IMR-90 (cell line): ENCODE measurements around the gene FGGY. TPM values are rescaled to one million over a fixed set of nuclear protein-coding genes. Genes with fewer than 3 reads are reported as not detected.

Source experiments
- ATAC-seq: fragments of 200-7000 bp; cut with Tn5 transposase; 2 replicates; pipeline ENCODE4 v1.9.1; 2020; ENCODE audit warnings: low read depth, mild to moderate bottlenecking, moderate library complexity
- BruUV-seq: library from RNA; stranded (reverse); fragments of 400-500 nt; replicated peaks from 2 replicates; lab custom pipeline; 2021; lab: Mats Ljungman, UMichigan
- CTCF ChIA-PET: fragments of 300-600 bp; formaldehyde crosslinking; extraction: SDS; loops from one replicate; lab custom pipeline; 2021; ENCODE audit warnings: antibody characterized with exemption; lab: Yijun Ruan, JAX
- POLR2A ChIA-PET: fragments of 300-600 bp; sonication (Branson Sonifier 250); formaldehyde crosslinking; loops from one replicate; lab custom pipeline; 2022; ENCODE audit warnings: antibody characterized with exemption; ENCODE audit not compliant: unreplicated experiment; lab: Charles Lee
- DNase-seq: peaks from one replicate; pipeline ENCODE4 v3.0.0; 2013
- H2AFZ ChIP-seq: replicated peaks from 2 replicates; pipeline ENCODE3; 2013; ENCODE audit warnings: low read length, mild to moderate bottlenecking; ENCODE audit not compliant: poor library complexity
- H2AK5ac ChIP-seq: 2 replicates; pipeline ENCODE4 v1.6.1; 2013; ENCODE audit warnings: low read depth, low read length, inconsistent platforms
- H2AK9ac ChIP-seq: replicated peaks from 2 replicates; pipeline ENCODE3; 2013; ENCODE audit warnings: mild to moderate bottlenecking, low read depth, low read length, moderate library complexity; ENCODE audit not compliant: poor library complexity
- H2BK120ac ChIP-seq: 2 replicates; pipeline ENCODE4 v1.6.1; 2013; ENCODE audit warnings: low read depth, low read length, inconsistent platforms
- H2BK15ac ChIP-seq: 3 replicates; pipeline ENCODE4 v1.6.1; 2013; ENCODE audit warnings: low read depth, low read length, inconsistent platforms
- H2BK20ac ChIP-seq: 2 replicates; pipeline ENCODE4 v1.6.1; 2013; ENCODE audit warnings: low read depth, mild to moderate bottlenecking, inconsistent platforms, low read length, moderate library complexity
- H2BK5ac ChIP-seq: 2 replicates; pipeline ENCODE4 v1.6.1; 2013; ENCODE audit warnings: mild to moderate bottlenecking, low read depth, low read length, inconsistent platforms; ENCODE audit not compliant: poor library complexity, severe bottlenecking
- H3K14ac ChIP-seq: replicated peaks from 2 replicates; pipeline ENCODE4 v1.6.1; 2013; ENCODE audit warnings: low read depth, low read length, inconsistent platforms
- H3K18ac ChIP-seq: 2 replicates; pipeline ENCODE4 v1.6.1; 2013; ENCODE audit warnings: low read depth, low read length, control low read depth
- H3K23ac ChIP-seq: 2 replicates; pipeline ENCODE4 v1.6.1; 2013; ENCODE audit warnings: low read depth, low read length, inconsistent platforms
- H3K27ac ChIP-seq: 2 replicates; pipeline ENCODE4 v1.5.1; 2013; ENCODE audit warnings: mild to moderate bottlenecking, control low read depth, low read length; ENCODE audit not compliant: insufficient read depth
- H3K27me3 ChIP-seq: 2 replicates; pipeline ENCODE4 v1.6.1; 2013; ENCODE audit warnings: low read length; ENCODE audit not compliant: control insufficient read depth, insufficient read depth
- H3K36me3 ChIP-seq: 2 replicates; pipeline ENCODE4 v1.6.1; 2013; ENCODE audit warnings: low read length, mixed read lengths; ENCODE audit not compliant: control insufficient read depth, insufficient read depth
- H3K4ac ChIP-seq: 2 replicates; pipeline ENCODE4 v1.6.1; 2013; ENCODE audit warnings: low read depth, low read length, inconsistent platforms
- H3K4me1 ChIP-seq: 2 replicates; pipeline ENCODE4 v1.6.1; 2013; ENCODE audit warnings: low read length, mixed read lengths; ENCODE audit not compliant: control insufficient read depth, insufficient read depth
- H3K4me2 ChIP-seq: 2 replicates; pipeline ENCODE4 v1.6.1; 2013; ENCODE audit warnings: low read depth, mild to moderate bottlenecking, control low read depth, low read length, moderate library complexity
- H3K4me3 ChIP-seq: 2 replicates; pipeline ENCODE4 v1.5.1; 2013; ENCODE audit warnings: low read depth, mild to moderate bottlenecking, control low read depth, low read length, moderate library complexity; ENCODE audit not compliant: insufficient read depth
- H3K56ac ChIP-seq: 2 replicates; pipeline ENCODE4 v1.6.1; 2013; ENCODE audit warnings: low read length, inconsistent platforms; ENCODE audit not compliant: insufficient read depth; ENCODE audit errors: extremely low read depth
- H3K79me1 ChIP-seq, 2 experiments: 2 replicates each; pipeline ENCODE4 v1.6.1; 2013; ENCODE audit warnings: low read length in 2 of 2, inconsistent platforms in 1 of 2, low read depth in 1 of 2
- H3K9ac ChIP-seq: 2 replicates; pipeline ENCODE4 v1.6.1; 2013; ENCODE audit warnings: low read depth, low read length, control low read depth
- H3K9me1 ChIP-seq: 2 replicates; pipeline ENCODE4 v1.6.1; 2013; ENCODE audit warnings: low read length, inconsistent platforms; ENCODE audit not compliant: insufficient read depth
- H3K9me3 ChIP-seq: 2 replicates; pipeline ENCODE4 v1.6.1; 2013; ENCODE audit warnings: low read length; ENCODE audit not compliant: control insufficient read depth, insufficient read depth
- H4K20me1 ChIP-seq: 2 replicates; pipeline ENCODE4 v1.6.1; 2013; ENCODE audit warnings: low read length, inconsistent platforms; ENCODE audit not compliant: insufficient read depth
- H4K5ac ChIP-seq: 2 replicates; pipeline ENCODE4 v1.6.1; 2013; ENCODE audit warnings: mild to moderate bottlenecking, low read depth, low read length, control low read depth
- H4K8ac ChIP-seq, 2 experiments: 2 replicates each; pipeline ENCODE4 v1.6.1; 2013; ENCODE audit warnings: low read depth in 2 of 2, low read length in 2 of 2, control low read depth in 1 of 2, inconsistent platforms in 1 of 2
- H4K91ac ChIP-seq: 2 replicates; pipeline ENCODE4 v1.6.1; 2013; ENCODE audit warnings: low read depth, low read length, inconsistent platforms; ENCODE audit not compliant: insufficient read depth
- BHLHE40 ChIP-seq: fragments of 150-350 bp; IDR thresholded peaks from 2 replicates; pipeline ENCODE4 v1.6.1; 2016; ENCODE audit warnings: mild to moderate bottlenecking, low read depth, low read length
- CEBPB ChIP-seq: IDR thresholded peaks from 2 replicates; pipeline ENCODE4 v1.6.1; 2012; ENCODE audit warnings: low read depth, low read length, improper control_type of control experiment
- CTCF ChIP-seq: conservative IDR thresholded peaks from 2 replicates; pipeline ENCODE4 v1.5.1; 2012; ENCODE audit warnings: mild to moderate bottlenecking, low read depth, low read length, improper control_type of control experiment
- ELK1 ChIP-seq: fragments of 150-350 bp; IDR thresholded peaks from 2 replicates; pipeline ENCODE4 v1.6.1; 2016; ENCODE audit warnings: low read depth, mild to moderate bottlenecking, low read length, moderate library complexity, borderline replicate concordance
- FOS ChIP-seq: fragments of 150-350 bp; IDR thresholded peaks from 2 replicates; pipeline ENCODE4 v1.6.1; 2016; ENCODE audit warnings: low read depth, low read length
- MAFK ChIP-seq: IDR thresholded peaks from 2 replicates; pipeline ENCODE4 v1.6.1; 2012; ENCODE audit warnings: low read depth, low read length, improper control_type of control experiment
- MAZ ChIP-seq: IDR thresholded peaks from 2 replicates; pipeline ENCODE4 v1.6.1; 2012; ENCODE audit warnings: low read depth, mild to moderate bottlenecking, low read length, improper control_type of control experiment, moderate library complexity, borderline replicate concordance
- MXI1 ChIP-seq: IDR thresholded peaks from 2 replicates; pipeline ENCODE4 v1.6.1; 2012; ENCODE audit warnings: low read depth, mild to moderate bottlenecking, low read length, moderate library complexity, borderline replicate concordance
- RAD21 ChIP-seq: IDR thresholded peaks from 2 replicates; pipeline ENCODE4 v1.6.1; 2012; ENCODE audit warnings: low read length, improper control_type of control experiment
- RFX5 ChIP-seq: IDR thresholded peaks from 2 replicates; pipeline ENCODE4 v1.8.0; 2012; ENCODE audit warnings: low read depth, mild to moderate bottlenecking, low read length, moderate library complexity
- SMC3 ChIP-seq: fragments of 150-350 bp; IDR thresholded peaks from 2 replicates; pipeline ENCODE4 v1.6.1; 2016; ENCODE audit warnings: low read depth, mild to moderate bottlenecking, antibody characterized with exemption, low read length, moderate library complexity
- USF2 ChIP-seq: fragments of 150-350 bp; IDR thresholded peaks from 2 replicates; pipeline ENCODE4 v1.6.1; 2017; ENCODE audit warnings: mild to moderate bottlenecking, antibody characterized with exemption, low read length, low read depth
- WGBS, 2 experiments: methylation state at CpG; one replicate each; pipeline versions ENCODE4 v1.1.5 to v1.1.7; 2013; ENCODE audit warnings: missing lambda C conversion rate in 2 of 2; ENCODE audit not compliant: insufficient read length in 1 of 2; ENCODE audit errors: extremely low coverage in 2 of 2; 5-methylcytosine and 5-hydroxymethylcytosine counted together
- dilution Hi-C: fragments of 300-500 bp; cut with HindIII; formaldehyde crosslinking; loops from one replicate; pipeline ENCODE4 v1.14.3; 2018; ENCODE audit warnings: low sequenced_read_pairs; ENCODE audit not compliant: unreplicated experiment
- in situ Hi-C: fragments of 300-500 bp; cut with MboI; formaldehyde crosslinking; loops from 3 replicates; pipeline ENCODE4 v1.14.3; 2019; ENCODE audit warnings: low sequenced_read_pairs, inconsistent platforms, mixed read lengths
- intact Hi-C: fragments of 100-400 bp; cut with micrococcal nuclease; formaldehyde crosslinking; loops from 2 replicates; pipeline ENCODE4 v1.10.0; 2022
- polyA plus RNA-seq, 3 experiments: library from polyadenylated mRNA; depleted of rRNA; stranded (reverse); fragments of >200 nt; gene quantifications; 2 replicates each; pipeline ENCODE4 v1.2.3, GENCODE V29; 2012; ENCODE audit warnings: low replicate concordance in 1 of 3
- total RNA-seq: library from RNA; depleted of rRNA; stranded (reverse); fragments of >200 nt; gene quantifications from 2 replicates; pipeline ENCODE4 v1.2.3, GENCODE V29; 2012

The FGGY gene
- total and polyA plus RNA-seq, 2 of the 4 experiments (the other 2 are of a cell fraction): 5.6 to 14.0 TPM

- Histone ChIP-seq H3K14ac (no peak overlapping the region), H2BK5ac (no peak overlapping the region), H3K4ac (no peak overlapping the region), H3K9ac (no peak overlapping the region), H2BK20ac (no peak overlapping the region), H3K27me3 (no peaks in the 10 kb centered on the region), H3K9me1 (no peaks in the 10 kb centered on the region), H2BK120ac (no peak overlapping the region), H3K4me1 (no peaks in the 10 kb centered on the region), H3K79me1 (no peaks in the 10 kb centered on the region), H2AK5ac (no peak overlapping the region), H4K91ac (no peak overlapping the region), H3K9me3 (no peaks in the 10 kb centered on the region), H3K18ac (no peak overlapping the region), H3K4me2 (no peak overlapping the region), H2BK15ac (no peak overlapping the region), H3K23ac (no peak overlapping the region), H3K36me3 (no peaks in the 10 kb centered on the region), H3K27ac (no peak overlapping the region), H2AK9ac (no peak overlapping the region), H4K20me1 (no peaks in the 10 kb centered on the region), H4K8ac (no peak overlapping the region), H2AFZ (no peak overlapping the region), H3K4me3 (no peak overlapping the region), H4K5ac (no peak overlapping the region), H3K56ac (no peak overlapping the region)
- intact Hi-C loops (no loop called here), in situ Hi-C loops (no loop called here), dilution Hi-C loops (no loop called here)
- TF ChIP-seq MXI1 (no peak), CEBPB (no peak), BHLHE40 (no peak), RAD21 (no peak), SMC3 (no peak), USF2 (no peak), RFX5 (no peak), MAFK (no peak), MAZ (no peak), FOS (no peak), CTCF (no peak), ELK1 (no peak)
- DNase-seq (no peak), ATAC-seq (no peak)
- WGBS, 2 experiments: no CpG with 5 or more reads among the region's 2 CpGs
- POLR2A ChIA-PET: no interaction called here
- CTCF ChIA-PET: interaction anchor here (0.5 to 0.7 kb wide), 2 partner anchors 299 to 480 kb away, joined by 3 read pairs; no protein-coding TSS in a partner anchor
- no TSS peak for BruUV-seq
Measured at GRCh38 chr1:59271561-59272260, 25.2 kb upstream of the FGGY start.
